Stimulated activated effector memory CD8-positive, alpha-beta T cell treated with anti-CD3 and anti-CD28 coated beads, Interleukin-12 subunit alpha, Interleukin-12 subunit beta, amount 100 ng/mL, for 72 hours (primary cell): Measurements from ENCODE around the gene KCTD3.

Source experiments
- ATAC-seq: fragments of 150-1000 bp; cut with Tn5 transposase; 2 replicates; pipeline ENCODE4 v1.10.0; 2021
- DNase-seq, 2 donors: peaks; one replicate each; pipeline ENCODE4 v3.0.0; 2021 to 2022; ENCODE audit warnings: low spot score in 2 of 2
- H3K27ac Mint-ChIP-seq: one replicate; pipeline ENCODE4 v1.8.0; 2022; ENCODE audit warnings: mild to moderate bottlenecking, mixed read lengths
- H3K36me3 Mint-ChIP-seq: one replicate; pipeline ENCODE4 v1.8.0; 2022; ENCODE audit warnings: mild to moderate bottlenecking, mixed read lengths
- H3K4me1 Mint-ChIP-seq: one replicate; pipeline ENCODE4 v1.8.0; 2022; ENCODE audit warnings: mixed read lengths
- H3K4me3 Mint-ChIP-seq: one replicate; pipeline ENCODE4 v1.8.0; 2022; ENCODE audit warnings: mild to moderate bottlenecking, mixed read lengths
- H3K9me3 Mint-ChIP-seq: one replicate; pipeline ENCODE4 v1.8.0; 2022; ENCODE audit warnings: mixed read lengths

Gene KCTD3

DNA sequence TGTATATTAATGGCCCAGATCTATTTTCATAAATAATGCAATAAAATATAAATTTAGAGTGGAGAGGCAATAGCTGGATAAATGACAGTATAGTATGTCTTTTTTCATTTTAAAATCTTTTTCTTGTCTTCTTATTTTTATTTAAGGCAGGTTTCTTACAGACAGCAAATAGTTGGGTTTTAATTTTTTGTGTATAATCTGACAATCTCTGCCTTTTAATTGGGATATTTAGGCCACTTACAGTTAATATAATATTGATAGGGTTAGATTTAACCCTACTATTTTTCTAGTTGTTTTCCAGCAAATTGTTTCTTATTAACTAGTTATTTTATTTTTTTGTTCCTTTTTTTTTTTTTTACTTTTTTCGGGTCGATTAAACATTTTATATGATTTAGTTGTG lies 23.3 kb upstream of the KCTD3 start:
- Mint-ChIP-seq H3K4me1 (no peaks in the 10 kb centered on the region), H3K36me3 (no peaks in the 10 kb centered on the region), H3K9me3 (no peaks in the 10 kb centered on the region), H3K4me3 (no peak overlapping the region), H3K27ac (no peak overlapping the region)
- no peak for ATAC-seq
- no peak for DNase-seq

DNA sequence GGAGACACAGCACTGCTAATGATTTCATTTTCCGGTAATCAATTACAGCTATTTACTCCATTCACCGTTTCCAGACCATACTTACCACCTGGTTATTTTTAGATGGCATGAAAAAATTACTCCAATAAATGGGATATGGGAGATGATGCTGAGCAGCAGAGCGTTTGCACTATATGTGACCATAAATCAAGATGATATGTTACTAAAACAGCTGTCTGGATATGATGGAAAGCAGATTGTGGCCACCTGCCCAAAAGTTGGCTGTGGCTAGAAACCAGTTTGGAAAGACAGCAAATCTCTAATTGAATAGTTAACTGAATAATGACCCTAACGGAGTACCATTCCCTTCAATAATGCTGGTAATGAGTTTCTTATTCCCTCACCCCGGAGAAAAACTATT lies 22.5 kb upstream of the KCTD3 start:
- ATAC-seq: no peak
- DNase-seq: no peak
- Mint-ChIP-seq H3K4me1 (no peaks in the 10 kb centered on the region), H3K9me3 (no peaks in the 10 kb centered on the region), H3K27ac (no peak overlapping the region), H3K4me3 (no peak overlapping the region), H3K36me3 (no peaks in the 10 kb centered on the region)

GRCh38 chr1:215545096-215545495 lies 22.0 kb upstream of the KCTD3 start:
- DNase-seq: no peak
- H3K4me1 Mint-ChIP-seq: no peaks in the 10 kb centered on the region
- no peaks in the 10 kb centered on the region for H3K36me3 Mint-ChIP-seq
- no peak overlapping the region for H3K27ac Mint-ChIP-seq
- ATAC-seq: no peak
- H3K4me3 Mint-ChIP-seq: no peak overlapping the region
- no peaks in the 10 kb centered on the region for H3K9me3 Mint-ChIP-seq

- Mint-ChIP-seq H3K27ac (no peak overlapping the region), H3K4me1 (no peaks in the 10 kb centered on the region), H3K36me3 (no peaks in the 10 kb centered on the region), H3K9me3 (no peaks in the 10 kb centered on the region), H3K4me3 (no peak overlapping the region)
- no peak for ATAC-seq
- DNase-seq: no peak
These were observed 20.1 kb upstream of the KCTD3 start for GRCh38 chr1:215547011-215547410.

GRCh38 chr1:215551806-215552205 lies 15.3 kb upstream of the KCTD3 start:
- no peaks in the 10 kb centered on the region for H3K4me1 Mint-ChIP-seq
- no peak for ATAC-seq
- DNase-seq: no peak
- H3K36me3 Mint-ChIP-seq: no peaks in the 10 kb centered on the region
- no peak overlapping the region for H3K4me3 Mint-ChIP-seq
- no peak overlapping the region for H3K27ac Mint-ChIP-seq
- H3K9me3 Mint-ChIP-seq: peaks cover 23% of the 10 kb centered on the region

DNA sequence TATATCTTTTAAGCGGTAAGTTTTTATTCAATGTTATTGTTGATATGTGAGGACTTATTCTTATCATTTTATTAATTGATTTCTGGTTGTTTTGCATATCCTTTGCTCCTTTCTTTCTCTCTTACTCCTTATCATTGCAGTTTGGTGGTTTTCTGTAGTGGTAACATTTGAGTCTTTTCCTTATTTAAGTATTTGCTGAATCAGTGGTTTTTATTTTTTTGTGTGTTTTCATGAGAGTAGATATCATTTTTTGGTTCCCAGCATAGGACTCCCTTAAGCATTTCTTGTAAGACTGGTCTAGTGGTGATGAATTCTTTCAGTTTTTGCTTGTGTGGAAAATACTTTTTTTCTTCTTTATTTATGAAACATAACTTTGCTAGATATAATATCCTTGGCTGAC lies 12.2 kb upstream of the KCTD3 start:
- Mint-ChIP-seq H3K36me3 (no peaks in the 10 kb centered on the region), H3K4me1 (no peaks in the 10 kb centered on the region), H3K4me3 (no peak overlapping the region), H3K9me3 (peaks cover 26% of the 10 kb centered on the region), H3K27ac (no peak overlapping the region)
- DNase-seq: no peak
- ATAC-seq: no peak

- DNase-seq: no peak
- no peaks in the 10 kb centered on the region for H3K4me1 Mint-ChIP-seq
- H3K36me3 Mint-ChIP-seq: no peaks in the 10 kb centered on the region
- no peak overlapping the region for H3K4me3 Mint-ChIP-seq
- peaks cover 26% of the 10 kb centered on the region for H3K9me3 Mint-ChIP-seq
- ATAC-seq: no peak
- no peak overlapping the region for H3K27ac Mint-ChIP-seq
These were observed 11.6 kb upstream of the KCTD3 start for GRCh38 chr1:215555531-215555930.

DNA sequence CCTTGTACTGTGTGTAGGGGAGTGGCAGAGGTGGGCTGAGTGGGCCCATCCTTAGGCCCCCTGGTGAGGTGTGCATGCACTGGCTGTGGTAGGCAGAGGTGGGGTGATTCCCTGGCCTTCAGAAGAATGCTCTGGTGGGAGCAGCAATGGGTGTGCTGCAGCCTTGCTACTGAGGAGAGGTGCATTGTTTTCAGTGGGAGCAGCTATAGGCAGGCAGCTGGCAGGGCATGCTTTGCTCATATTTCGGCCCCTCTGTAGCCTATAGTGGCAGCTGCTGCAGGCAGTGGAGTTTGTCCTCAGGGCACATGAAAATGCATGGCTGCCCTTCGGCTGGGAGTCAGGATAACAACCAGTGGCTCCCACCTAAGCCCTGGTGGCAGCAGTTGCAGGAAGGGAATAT lies 10.1 kb upstream of the KCTD3 start:
- Mint-ChIP-seq H3K27ac (no peak overlapping the region), H3K4me3 (no peak overlapping the region), H3K9me3 (peaks cover 31% of the 10 kb centered on the region), H3K4me1 (no peaks in the 10 kb centered on the region), H3K36me3 (no peaks in the 10 kb centered on the region)
- ATAC-seq (no peak), DNase-seq (no peak)

- no peak overlapping the region for H3K27ac Mint-ChIP-seq
- no peak overlapping the region for H3K4me3 Mint-ChIP-seq
- no peaks in the 10 kb centered on the region for H3K4me1 Mint-ChIP-seq
- peak; percentile 13 for ATAC-seq
- DNase-seq: no peak
- H3K36me3 Mint-ChIP-seq: no peaks in the 10 kb centered on the region
- peaks cover 31% of the 10 kb centered on the region for H3K9me3 Mint-ChIP-seq
These were observed 9.6 kb upstream of the KCTD3 start for GRCh38 chr1:215557504-215557903.

DNA sequence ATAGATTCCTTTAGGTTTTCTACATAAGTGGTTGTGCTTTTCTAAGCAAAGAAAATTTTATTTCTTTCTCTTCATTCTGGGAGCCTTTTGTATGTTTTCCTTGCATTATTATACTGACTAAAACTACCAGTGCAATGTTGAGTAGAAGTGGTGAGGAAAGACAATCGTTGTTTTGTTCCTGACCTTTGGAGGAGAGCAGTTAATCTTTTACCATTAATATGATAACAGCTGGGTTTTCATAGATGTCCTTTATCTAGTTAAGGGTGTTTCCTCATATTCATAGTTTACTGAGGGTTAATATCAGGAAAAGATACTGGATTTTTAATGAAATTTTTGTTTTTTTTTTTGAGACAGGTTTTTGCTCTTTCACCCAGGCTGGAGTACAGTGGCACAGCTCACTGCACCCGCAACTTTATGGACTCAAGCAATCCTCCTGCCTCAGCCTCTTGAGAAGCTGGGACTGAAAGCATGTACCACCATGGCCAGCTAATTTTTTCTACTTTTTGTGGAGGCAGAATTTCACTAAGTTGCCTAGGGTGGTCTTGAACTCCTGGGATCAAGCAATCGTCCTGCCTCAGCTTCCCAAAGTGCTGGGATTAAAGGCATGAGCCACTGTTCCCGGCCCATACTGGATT lies 9.0 kb upstream of the KCTD3 start:
- Mint-ChIP-seq H3K4me1 (no peaks in the 10 kb centered on the region), H3K9me3 (peaks cover 36% of the 10 kb centered on the region), H3K4me3 (no peak overlapping the region), H3K36me3 (no peaks in the 10 kb centered on the region), H3K27ac (no peak overlapping the region)
- DNase-seq (no peak), ATAC-seq (no peak)

DNA sequence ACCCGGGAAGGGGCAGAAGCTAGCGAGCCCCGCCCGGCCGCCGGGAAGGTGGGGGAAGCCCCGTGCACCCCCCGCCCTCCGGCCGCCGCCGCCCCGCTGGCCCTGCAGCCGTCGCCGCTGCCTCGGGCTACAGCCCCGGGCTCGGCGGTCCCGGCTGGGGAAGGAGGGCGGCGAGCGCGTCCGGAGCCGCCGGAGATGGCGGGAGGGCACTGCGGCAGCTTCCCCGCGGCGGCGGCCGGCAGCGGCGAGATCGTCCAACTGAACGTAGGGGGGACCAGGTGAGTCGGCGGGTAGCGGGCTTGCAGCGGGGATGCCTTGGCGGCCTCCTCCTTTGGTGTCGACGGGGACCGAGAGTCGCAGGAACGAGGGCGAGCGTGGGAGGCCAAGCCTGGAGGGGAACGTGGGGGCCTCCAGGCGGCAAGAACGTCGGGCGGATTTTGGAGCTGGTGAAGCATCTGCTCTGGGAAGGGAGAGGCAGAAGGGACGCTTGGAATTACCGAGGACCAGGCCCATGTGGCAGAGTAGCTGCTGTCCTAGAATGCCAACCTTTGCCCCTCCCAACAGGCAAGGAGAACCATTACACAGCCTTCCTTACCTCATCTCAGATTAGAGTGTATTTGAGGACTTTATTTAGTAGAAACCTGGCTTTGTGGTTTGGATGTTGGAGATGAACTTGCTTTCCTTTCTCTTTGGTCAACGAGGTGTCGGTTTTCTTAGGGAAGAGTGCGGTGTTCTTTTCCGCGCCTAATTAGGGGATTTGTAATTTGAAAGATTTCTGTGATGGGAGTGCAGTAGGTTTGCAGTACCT lies 591 bp downstream of the KCTD3 start:
- Mint-ChIP-seq H3K27ac (no peak overlapping the region), H3K36me3 (no peaks in the 10 kb centered on the region), H3K4me1 (peaks cover 4% of the 10 kb centered on the region), H3K9me3 (peaks cover 3% of the 10 kb centered on the region), H3K4me3 (peak overlapping the region; percentile 61)
- ATAC-seq: peak; percentile 62
- no peak for DNase-seq

DNA sequence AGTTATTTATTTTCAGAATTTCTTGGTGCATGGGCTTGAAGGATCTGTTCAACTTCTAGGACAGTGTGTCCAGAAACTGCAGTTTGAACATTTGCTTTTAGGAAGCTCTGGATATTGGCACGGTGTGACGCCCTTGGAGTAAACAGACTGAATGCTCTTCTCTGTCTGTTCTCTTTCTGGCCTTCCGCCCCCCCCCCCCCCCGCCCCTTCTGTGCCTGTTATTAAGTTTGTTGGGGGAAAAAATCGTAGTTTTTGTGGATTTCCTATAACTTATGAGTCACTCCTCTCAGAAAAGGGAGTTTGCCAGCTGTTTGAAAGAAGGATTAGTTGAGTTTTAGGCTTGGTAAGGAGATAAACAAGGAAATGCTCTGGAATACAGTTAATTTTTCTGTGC lies 1.2 kb downstream of the KCTD3 start:
- H3K4me1 Mint-ChIP-seq: peaks cover 4% of the 10 kb centered on the region
- DNase-seq (no peak), ATAC-seq (no peak)
- no peak overlapping the region for H3K27ac Mint-ChIP-seq
- H3K9me3 Mint-ChIP-seq: no peaks in the 10 kb centered on the region
- H3K4me3 Mint-ChIP-seq: peak overlapping the region; percentile 61
- no peaks in the 10 kb centered on the region for H3K36me3 Mint-ChIP-seq

GRCh38 chr1:215569986-215570824 lies 3.1 kb downstream of the KCTD3 start:
- Mint-ChIP-seq H3K4me3 (no peak overlapping the region), H3K4me1 (peaks cover 4% of the 10 kb centered on the region), H3K27ac (no peak overlapping the region), H3K36me3 (no peaks in the 10 kb centered on the region), H3K9me3 (no peaks in the 10 kb centered on the region)
- DNase-seq: no peak
- ATAC-seq: no peak

GRCh38 chr1:215581896-215582295 lies 14.8 kb downstream of the KCTD3 start:
- Mint-ChIP-seq H3K4me3 (no peak overlapping the region), H3K27ac (no peak overlapping the region), H3K4me1 (no peaks in the 10 kb centered on the region), H3K36me3 (no peaks in the 10 kb centered on the region), H3K9me3 (peaks cover 12% of the 10 kb centered on the region)
- ATAC-seq: no peak
- no peak for DNase-seq

DNA sequence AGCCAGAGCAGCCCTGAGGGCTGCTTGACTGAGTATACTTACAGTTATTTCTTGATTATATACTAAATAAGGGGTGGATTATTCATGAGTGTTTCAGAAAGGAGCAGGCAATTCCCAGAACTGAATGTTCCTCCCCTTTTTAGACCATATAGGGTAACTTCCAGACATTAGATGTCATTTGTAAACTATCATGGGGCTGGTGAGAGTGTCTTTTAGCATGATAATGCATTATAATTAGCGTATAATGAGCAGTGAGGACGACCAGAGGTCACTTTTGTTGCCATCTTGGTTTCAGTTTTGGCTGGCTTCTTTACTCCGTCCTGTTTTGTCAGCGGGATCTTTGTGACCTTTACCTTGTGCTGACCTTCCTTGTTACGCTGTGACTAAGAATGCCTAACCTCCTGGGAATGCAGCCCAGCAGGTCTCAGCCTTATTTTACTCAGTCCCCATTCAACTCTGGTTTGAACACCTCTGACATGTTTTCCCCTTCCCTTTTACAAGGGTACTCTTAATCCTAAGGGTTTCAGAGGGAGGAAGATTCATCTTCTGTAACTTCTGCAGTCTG lies 16.2 kb downstream of the KCTD3 start:
- no peak overlapping the region for H3K27ac Mint-ChIP-seq
- DNase-seq: no peak
- H3K4me1 Mint-ChIP-seq: no peaks in the 10 kb centered on the region
- H3K36me3 Mint-ChIP-seq: no peaks in the 10 kb centered on the region
- H3K4me3 Mint-ChIP-seq: no peak overlapping the region
- no peak for ATAC-seq
- H3K9me3 Mint-ChIP-seq: peaks cover 12% of the 10 kb centered on the region
